Superior temporal gyrus (tissue), 1 donor: ENCODE measurements around the gene LDB3.
"Not testable (repeated sequence)": the region's sequence is repeated elsewhere in the genome, so short reads cannot be mapped to it uniquely, and the experiment has no call there.

Experiments used
- DNase-seq: peaks from one replicate; pipeline ENCODE4 v3.0.0-alpha.2; 2016; ENCODE audit errors: extremely low spot score

Gene LDB3

DNA sequence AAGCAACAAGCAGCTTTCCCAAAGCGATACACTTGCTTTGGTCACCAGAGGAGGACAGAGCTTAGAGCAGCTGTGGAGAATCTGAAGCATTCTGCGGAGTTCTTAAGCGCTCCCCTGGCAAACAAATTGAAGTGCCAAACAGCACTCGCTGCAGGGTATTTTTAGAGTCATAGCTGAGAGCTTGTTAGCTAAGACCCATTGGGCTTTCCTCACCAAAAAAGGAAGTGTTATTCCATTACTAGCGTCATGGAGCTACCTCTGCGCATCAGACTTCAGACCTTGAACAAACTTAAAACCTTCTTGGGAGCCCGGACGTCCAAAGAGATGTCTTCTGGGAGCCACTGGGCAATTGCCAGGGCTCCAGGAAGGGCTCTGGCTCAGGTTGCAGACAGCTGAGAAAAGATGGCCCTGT, 65.0 kb downstream of the LDB3 start:
- peak; percentile 62 for DNase-seq

GRCh38 chr10:86734207-86734988, 66.1 kb downstream of the LDB3 start:
- DNase-seq, result peak; percentile 31

- not testable (repeated sequence) for DNase-seq
Measured at GRCh38 chr10:86735278-86735677, 67.0 kb downstream of the LDB3 start.

DNA sequence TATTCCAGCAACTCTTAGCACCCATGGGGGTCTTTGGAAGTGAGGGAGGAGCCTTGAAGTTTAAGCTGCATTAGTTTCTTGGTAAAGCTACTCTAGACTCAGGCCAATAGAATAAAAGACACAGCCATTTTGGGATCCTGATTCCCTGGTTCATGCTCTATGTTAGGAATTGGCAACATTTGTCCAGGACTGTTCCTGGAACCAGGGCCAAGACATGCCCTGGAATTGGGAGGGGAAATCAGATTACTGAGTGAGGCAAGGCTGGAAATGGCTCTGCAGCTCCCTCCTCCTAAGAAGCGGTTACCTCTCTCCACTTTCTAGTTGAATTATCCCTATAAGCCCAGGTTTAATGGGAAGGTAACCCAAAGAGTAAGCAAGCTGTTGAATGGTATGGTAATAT, 73.9 kb downstream of the LDB3 start:
- no peak for DNase-seq

GRCh38 chr10:86744067-86744725, 75.9 kb downstream of the LDB3 start:
- DNase-seq, result no peak

- no peak for DNase-seq
Measured at GRCh38 chr10:86747796-86748581, 79.7 kb downstream of the LDB3 start.

- no peak for DNase-seq
Measured at GRCh38 chr10:86749854-86750253, 81.5 kb downstream of the LDB3 start.

GRCh38 chr10:86751477-86751876, 83.2 kb downstream of the LDB3 start:
- no peak for DNase-seq

DNA sequence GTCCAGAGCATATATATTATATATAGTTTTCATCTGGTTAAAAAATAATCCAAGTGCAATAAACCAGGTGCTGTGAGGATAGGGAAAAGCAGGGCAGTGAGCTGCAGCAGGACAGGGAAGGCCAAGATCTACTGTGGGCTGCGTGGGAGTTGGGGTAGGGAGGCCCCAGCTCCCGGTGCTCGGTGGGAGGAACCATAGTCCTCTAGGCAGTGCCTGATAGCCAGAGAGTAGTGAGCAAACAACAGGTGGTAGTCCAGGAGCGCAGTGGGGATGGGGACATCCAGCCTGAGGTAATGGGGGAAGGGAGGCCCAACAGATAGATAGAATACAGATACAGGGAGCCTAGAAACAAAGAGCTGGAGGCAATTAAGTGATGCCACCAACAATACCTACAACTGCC, 84.0 kb downstream of the LDB3 start:
- DNase-seq, result no peak

DNA sequence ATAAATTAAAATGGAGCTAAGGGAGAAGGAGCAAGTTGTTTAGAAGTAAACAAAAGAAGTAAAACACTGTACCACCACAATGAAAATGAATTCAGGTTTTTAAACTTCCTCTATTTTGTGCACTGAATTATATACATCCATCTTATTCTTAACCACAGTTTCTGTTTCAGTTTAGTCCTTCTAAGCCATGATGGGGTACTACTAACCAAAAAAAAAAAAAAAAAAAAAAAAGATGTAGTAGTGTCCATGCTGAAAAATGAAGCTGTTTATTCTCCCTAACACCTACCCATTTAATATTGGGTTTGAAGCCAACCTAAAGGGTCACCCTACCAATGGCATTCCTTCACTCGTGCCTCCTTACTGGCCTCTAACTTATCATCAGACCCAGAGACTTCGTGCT, 84.7 kb downstream of the LDB3 start:
- DNase-seq, result no peak

GRCh38 chr10:86753638-86754434, 85.5 kb downstream of the LDB3 start:
- DNase-seq, result no peak

DNA sequence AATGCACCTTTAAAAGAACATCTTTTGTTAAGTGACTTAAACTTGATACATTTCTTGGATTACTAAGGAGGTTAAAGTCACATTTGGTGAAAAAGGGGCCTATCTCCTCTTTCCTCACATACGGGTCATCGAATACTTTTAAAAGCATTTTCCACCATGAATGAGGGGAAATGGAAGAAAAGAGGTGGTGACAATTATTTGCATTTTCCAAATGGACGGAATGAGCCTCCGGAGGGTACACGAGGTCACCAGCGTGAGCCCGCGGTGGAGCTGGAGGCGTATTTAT, 87.1 kb downstream of the LDB3 start:
- DNase-seq, result no peak

DNA sequence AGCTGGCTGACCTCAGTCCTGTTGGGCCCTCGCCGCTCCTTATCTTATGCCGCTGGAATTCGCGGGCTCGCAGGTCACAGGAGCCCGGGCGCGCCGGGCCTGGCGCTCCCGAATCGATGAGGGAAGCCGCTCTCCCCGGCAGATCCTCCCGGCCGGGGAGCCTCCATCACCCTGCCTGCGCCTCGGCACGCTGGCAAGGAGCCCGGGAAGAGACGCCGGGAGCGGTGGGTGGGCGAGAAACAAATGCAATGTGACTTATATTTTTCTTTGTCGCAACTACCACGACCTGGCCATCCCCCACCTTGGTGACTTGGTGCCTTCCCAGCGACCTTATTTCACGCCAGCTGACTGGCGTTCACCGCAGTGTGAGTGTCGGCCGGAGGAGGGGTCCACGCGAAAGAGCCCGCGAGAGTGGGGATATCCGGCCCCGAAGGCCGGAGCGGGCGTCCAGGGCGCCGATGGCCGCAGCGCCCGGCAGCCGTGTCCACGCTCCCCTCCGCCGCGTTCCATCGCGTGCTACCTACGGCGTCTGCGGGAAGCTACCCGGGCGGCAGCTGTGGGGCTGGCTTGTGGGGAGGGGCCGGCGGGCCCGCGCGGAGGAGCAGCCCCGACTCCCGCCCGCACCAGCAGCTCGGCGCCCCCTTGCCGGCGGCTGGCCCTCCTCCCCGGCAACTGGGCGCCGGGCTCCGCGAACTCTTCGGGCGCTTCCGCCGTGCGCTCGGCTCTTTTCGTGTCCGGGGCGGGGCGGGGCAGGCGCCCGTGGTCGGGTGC, 87.6 kb downstream of the LDB3 start:
- DNase-seq, result peak; percentile 85

- no peak for DNase-seq
Measured at GRCh38 chr10:86756511-86757112, 88.3 kb downstream of the LDB3 start, which contains the start of gene BMPR1A. BMPR1A (plus strand) TSS chr10:86756619; CDS start chr10:86876019, 119,400 bp downstream.

GRCh38 chr10:86757113-86757972, 89.0 kb downstream of the LDB3 start:
- peak; percentile 52 for DNase-seq

DNA sequence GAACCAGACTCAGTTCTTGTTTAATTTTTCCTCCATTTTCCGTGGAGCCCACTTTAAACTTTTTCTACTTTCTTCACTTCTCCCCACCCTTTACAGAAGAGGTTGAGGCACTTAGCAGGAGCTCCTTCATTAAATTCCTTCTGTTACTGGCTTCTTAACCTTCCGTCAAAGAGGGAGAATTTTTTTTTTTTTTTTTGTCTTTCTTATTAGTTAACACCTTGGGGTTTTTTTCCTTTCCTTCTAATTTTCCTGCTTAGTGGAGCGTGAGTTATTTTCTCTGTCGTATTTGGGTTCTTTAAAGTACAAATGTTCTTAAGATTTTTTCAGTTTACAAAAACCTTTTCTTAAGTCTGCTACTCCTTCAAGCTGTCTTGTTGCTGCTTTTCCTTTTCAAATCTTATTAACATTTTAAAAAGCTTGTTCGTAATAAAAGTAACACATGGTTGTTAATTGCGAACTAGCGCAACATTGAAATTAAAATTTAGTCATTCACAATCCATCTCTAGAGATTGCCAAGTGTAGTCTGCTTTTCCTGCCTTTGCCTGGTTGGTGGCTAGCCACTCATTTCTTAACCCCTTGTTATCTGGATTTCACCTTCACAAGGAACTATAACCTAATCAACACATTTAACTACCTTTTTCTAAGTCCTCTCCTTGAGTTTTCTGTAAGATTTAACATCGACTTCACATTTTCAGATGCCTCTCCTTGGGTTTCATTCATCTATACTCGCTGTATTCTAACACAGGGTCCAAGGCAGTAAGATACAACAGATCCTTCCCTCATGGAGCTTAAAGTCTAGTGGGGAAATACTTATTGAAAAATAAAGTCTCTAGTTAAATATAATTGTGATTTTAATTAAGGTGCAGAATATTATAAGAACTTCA, 90.1 kb downstream of the LDB3 start:
- DNase-seq, result no peak

- no peak for DNase-seq
Measured at GRCh38 chr10:86759073-86759672, 90.9 kb downstream of the LDB3 start.

DNA sequence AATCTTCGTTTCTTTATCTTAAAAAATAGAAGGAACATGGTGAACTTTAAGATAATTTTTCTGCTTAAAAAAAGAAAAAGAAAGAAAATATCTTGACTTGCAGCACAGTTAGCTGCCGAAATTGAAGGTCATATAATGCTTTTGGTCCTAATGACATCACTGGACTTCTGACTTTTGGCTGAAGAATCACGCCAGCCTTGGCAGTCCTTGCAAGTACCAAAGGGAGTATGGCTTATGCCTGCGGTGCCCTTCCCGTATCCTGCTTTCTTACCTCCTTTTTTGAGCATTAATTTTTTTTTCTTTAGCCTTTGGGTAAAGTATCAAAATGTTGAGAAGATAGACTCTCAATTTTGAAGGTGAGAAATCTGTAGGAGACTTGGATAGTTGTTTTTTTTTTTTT, 95.1 kb downstream of the LDB3 start:
- DNase-seq, result no peak
